DMS79 (cell line): ENCODE data around the gene ACER2.
A peak's percentile ranks its signal among the peaks of the same experiment; 100 is the strongest.
"Not testable (repeated sequence)": the region's sequence is repeated elsewhere in the genome, so short reads cannot be mapped to it uniquely, and the experiment has no call there.

Source experiments
- DNase-seq: peaks from one replicate; lab custom pipeline; 2025; lab: John Stamatoyannopoulos, UW

The ACER2 gene

GRCh38 chr9:19408693-19409400 lies at the start of gene ACER2:
Gene ACER2 (plus strand): TSS chr9:19409009. CDS start chr9:19409085, 76 bp downstream.
- DNase-seq = peak; percentile 89

- DNase-seq = no peak
Measured at GRCh38 chr9:19369107-19369506, 39.7 kb upstream of the ACER2 start.

DNA sequence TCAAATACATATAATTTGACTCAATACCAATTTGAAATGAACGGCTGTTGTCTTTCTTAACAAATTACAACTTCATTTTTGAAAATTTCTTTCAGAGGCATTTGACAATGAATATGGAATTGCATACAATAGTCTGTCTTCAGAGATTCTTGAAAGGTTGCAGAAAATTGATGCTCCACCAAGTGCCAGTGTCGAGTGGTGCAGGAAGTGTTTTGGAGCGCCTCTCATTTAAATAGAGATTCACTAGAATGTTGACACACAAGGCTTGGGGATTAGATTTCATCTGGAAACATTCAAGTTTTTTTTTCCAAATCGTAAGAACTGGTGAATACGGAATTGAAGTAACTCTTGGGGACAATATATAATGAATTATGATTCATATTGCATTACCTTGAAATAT lies 36.9 kb upstream of the ACER2 start:
- no peak for DNase-seq

DNA sequence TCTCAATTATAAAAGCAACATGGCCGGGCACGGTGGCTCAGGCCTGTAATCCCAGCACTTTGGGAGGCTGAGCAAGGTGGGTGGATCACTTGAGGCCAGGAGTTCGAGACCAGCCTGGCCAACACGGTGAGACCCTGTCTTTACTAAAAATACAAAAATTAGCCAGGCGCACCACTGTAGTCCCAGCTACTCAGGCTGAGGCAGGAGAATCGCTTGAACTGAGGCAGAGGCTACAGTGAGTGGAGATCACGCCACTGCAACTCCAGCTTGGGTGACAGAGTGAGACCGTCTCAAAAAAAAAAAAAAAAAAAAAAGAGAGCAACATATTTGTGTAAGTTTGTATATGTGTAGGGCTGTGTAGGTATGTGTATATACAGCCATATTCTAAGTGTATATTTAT lies 36.2 kb upstream of the ACER2 start:
- no peak for DNase-seq

DNA sequence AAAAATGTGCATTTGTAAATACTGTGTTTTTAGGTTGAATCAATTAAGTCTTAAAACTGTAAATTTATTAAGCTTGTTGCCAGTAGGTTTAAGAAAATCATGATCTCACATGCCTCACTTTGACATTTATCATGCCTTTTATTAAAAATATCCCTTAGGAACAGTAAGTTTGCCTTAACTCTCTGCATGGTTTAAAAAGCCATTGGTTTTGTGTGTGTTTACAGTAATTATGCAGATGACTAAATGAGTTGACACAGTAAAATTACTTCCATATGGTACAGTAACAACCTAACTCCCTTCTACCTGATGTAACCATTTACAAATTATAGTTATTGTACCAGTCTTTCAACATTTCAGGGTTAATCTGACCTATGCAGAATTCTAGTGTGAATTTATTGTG lies 35.3 kb upstream of the ACER2 start:
- no peak for DNase-seq

DNA sequence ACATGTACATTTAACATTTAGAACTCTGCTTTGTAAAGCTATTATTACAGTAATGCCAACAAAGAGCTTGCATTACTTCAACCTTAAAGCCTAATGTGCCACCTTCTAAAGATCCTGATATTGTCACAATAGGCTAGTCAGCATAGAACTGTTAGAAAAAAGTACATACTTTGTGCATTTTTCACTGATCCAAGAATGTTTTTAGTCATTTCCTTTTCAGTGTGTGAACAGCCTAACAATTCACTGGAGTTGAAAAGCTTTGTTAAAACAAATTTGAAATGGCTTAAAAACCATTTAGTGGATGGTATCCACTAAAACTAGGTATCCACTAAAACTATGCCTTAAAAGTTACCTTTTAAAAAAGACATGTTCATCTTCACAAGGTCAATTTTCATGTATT lies 33.3 kb upstream of the ACER2 start:
- no peak for DNase-seq

GRCh38 chr9:19376931-19377330 lies 31.9 kb upstream of the ACER2 start:
- DNase-seq = no peak

- DNase-seq = no peak
Measured at GRCh38 chr9:19378164-19378563, 30.6 kb upstream of the ACER2 start.

GRCh38 chr9:19378647-19379046 lies 30.2 kb upstream of the ACER2 start:
- DNase-seq = no peak

DNA sequence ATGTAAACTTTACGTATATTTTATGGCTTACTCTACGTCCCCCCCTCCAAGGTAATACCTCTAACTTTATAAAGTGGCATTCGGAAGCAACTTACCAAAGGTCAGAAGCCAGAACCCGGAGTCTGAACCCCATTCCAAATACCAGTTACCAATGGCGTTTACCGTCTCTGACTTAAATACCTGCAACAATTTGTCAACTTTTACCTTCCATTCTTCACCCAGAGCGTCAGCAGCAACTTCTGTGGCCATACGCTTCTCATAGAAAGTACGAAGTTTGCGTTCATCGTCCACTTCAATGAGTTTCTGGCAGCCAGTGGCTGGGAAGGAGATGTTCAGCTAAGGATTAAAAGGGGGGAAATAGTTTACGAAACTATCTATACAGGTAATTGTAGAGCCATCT lies 29.5 kb upstream of the ACER2 start:
- no peak for DNase-seq

DNA sequence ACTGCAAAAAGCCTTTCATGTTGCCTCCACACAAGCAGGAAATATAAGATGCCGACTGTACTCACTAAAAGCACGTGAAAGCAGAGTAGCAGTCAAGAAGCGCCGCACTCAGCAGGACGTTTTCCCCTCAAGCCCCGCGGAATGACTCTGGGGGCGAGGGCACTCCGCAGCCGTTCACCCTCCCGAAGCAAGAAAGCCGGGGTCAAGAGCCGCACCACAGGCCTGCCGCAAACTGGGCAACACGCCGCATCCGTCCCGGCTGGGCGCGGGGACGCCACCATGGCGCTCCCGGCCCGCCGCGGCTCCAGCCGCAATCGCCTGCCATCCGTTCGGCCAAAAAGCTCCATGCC lies 29.1 kb upstream of the ACER2 start:
- no peak for DNase-seq

DNA sequence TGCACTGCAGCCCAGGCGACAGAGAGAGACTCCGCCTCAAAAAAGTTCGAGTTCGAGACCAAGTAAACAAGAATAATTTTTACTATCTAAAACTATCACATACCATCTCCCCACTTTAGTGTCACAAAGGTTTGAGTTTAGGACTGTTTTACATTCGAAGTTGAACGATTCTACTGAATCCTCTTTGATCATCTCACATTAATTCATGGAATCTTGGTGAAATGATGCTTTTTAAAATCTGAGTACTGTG lies 28.1 kb upstream of the ACER2 start:
- no peak for DNase-seq

DNA sequence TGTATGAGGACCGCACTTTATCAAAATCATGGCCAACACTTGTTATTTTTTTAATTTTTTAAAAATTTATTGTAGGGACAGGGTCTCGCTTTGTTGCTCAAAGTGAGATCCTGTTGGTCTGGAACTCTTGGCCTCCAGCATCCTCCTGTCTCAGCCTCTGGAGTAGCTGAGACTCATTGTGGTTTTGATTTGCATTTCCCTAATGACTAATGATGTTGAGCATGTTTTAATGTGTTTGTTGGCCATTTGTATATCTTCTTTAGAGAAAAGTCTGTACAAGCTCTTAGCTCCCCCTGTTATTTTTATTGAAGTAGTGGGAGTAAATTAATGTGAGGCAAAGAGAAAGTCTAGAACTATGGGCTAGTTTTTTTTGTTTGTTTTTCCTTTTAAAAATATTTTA lies 27.2 kb upstream of the ACER2 start:
- no peak for DNase-seq

GRCh38 chr9:19385212-19385611 lies 23.6 kb upstream of the ACER2 start:
- DNase-seq = not testable (repeated sequence)

DNA sequence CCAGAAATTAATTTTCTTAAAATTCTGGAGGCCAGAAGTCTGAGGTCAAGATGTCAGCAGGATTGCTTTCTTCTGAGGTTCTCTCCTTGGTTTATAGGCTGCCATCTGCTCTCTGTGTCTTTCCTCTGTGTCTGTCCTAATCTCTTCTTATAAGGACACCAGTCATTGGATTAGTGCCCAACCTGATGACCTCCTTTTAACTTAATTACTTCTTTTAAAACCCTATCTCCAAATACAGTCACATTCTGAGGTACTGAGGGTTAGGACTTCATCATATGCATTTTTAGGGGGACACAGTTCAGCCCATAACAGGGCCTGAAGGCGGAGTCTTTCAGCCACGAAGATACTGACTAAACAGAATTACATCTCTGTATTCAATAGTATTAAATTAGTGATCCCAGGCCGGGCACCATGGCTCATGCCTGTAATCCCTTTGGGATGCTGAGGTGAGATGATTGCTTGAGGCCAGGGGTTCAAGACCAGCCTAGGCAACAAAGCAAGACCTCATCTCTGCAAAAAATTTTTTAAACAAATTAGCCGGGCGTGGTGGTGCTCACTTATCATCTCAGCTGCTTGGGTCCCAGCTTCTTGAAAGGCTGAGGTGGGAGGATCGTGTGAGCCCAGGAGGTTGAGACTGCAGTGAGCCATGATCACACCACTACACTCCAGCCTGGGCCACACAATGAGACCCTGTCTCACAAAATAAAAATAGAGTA lies 22.9 kb upstream of the ACER2 start:
- no peak for DNase-seq

DNA sequence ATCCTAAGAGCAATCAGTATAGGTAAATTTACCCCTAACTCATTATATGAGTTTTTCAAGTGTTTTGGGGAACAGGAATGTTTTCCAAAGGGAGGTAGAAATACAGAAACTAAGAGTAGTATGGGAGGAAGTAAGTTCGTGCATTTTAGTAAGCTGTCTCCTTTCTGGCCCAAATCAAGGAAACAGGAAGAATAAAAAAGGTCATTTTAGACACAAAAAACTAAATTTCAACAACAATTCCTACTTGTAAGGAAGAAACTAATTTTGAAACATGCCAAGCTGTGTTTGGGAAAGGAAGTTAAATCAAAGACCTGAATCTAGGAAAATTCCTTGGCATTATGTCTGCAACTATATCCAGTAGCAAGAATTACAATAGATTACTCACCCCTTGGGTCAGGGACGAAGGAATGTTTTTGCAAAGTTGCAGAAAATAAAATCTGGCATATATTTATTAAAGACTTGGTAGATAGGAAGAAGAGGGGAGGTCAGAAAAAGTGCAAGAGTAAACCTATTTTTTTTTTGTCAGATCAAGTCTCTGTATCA lies 22.2 kb upstream of the ACER2 start:
- no peak for DNase-seq

DNA sequence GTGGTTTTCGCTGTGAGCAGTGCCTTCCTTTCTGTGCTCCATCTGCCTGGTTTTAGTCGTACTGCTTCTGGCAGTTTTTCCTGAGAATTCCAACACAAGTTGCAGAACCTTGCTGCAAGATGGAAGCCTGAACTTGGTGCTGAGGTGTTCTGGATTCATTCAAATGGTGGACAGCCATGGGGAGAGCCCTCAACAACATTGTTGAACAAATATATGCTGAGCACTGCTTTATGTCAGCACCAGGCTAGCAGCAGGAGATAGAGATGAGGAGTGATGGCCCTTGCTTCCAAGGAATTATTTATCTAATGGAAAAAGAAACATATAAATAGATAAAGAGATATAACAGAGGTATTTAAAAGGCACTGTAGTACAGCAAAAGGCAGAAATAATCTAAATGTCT lies 21.5 kb upstream of the ACER2 start:
- DNase-seq = no peak

GRCh38 chr9:19389539-19389938 lies 19.3 kb upstream of the ACER2 start:
- not testable (repeated sequence) for DNase-seq

DNA sequence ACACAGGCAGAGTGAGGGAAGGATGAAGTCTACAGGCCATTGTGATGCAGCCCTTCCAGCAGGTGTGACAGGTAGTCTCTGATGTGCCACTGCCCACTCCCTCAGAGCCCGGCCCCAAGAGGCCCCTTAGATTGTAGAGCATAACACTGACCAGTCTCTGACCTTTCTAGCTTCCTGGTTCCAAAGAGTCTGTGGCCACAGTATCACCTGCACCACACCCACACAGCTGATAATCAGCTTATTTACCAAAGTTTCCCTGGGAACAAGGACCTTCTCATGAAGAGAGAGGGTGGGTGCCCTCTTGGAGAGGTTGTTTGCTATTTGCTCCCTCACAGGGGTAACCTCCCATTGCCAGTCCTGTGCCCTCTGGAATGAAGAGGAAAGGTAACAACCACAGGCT lies 11.0 kb upstream of the ACER2 start:
- DNase-seq = no peak

DNA sequence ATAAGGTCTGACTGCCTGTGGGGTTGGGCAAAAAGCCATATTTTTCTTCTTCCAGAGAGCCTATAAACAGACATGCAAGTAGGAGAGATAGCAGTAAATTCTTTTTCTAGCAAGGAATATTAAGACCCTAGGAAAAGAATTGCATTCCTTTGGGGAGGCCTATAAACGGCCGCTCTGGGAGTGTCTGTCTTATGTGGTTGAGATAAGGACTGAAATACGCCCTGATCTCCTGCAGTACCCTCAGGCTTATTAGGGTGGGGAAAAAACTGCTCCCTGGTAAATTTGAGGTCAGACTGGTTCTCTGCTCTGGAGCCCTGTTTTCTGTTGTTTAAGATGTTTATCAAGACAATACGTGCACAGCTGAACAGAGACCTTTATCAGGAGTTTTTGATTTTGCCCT lies 5.6 kb upstream of the ACER2 start:
- not testable (repeated sequence) for DNase-seq

GRCh38 chr9:19404283-19405075 lies 4.3 kb upstream of the ACER2 start:
- DNase-seq = no peak

GRCh38 chr9:19405771-19406170 lies 3.0 kb upstream of the ACER2 start:
- no peak for DNase-seq

DNA sequence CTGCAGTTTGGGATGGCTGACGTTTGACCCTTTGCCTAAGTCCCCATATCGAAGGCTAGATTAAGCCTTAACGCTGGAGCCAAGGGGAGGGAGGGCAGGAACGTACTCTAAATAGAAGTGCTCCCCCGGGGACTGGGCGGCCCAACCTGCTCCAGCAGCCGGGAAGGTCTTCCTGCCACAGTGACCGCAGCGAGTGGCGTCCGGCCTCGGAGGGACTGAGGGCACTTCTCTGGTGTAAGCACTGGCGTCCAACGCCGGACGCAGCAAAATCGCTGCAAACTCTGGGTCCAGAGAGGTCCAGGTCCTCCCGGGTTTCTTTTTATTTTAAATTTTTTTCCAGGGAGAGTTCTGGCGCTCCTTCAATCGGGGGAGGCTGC lies 505 bp upstream of the ACER2 start:
- peak; percentile 23 for DNase-seq
